Loucy (cell line): ENCODE results near the gene NDST1.
A peak's percentile ranks its signal among the peaks of the same experiment; 100 is the strongest.

Experiments
- H2AFZ ChIP-seq: fragments of 200-600 bp; sonication (generic); 2 replicates; pipeline ENCODE4 v1.6.0; 2016; ENCODE audit warnings: antibody characterized with exemption, mild to moderate bottlenecking, low read length, moderate library complexity
- H3F3A ChIP-seq: fragments of 200-600 bp; 2 replicates; pipeline ENCODE4 v1.6.0; 2016; ENCODE audit warnings: antibody characterized with exemption, low read depth, mild to moderate bottlenecking
- H3K27me3 ChIP-seq: fragments of 200-600 bp; sonication (generic); 2 replicates; pipeline ENCODE4 v1.6.1; 2014; ENCODE audit warnings: low read length, mild to moderate bottlenecking; ENCODE audit not compliant: insufficient read depth, poor library complexity, severe bottlenecking
- H3K36me3 ChIP-seq: fragments of 200-600 bp; sonication (generic); 2 replicates; pipeline ENCODE4 v1.6.1; 2016; ENCODE audit warnings: low read length; ENCODE audit not compliant: insufficient read depth
- H3K4me1 ChIP-seq: fragments of 200-600 bp; sonication (generic); 2 replicates; pipeline ENCODE4 v1.5.1; 2014; ENCODE audit warnings: low read length, mild to moderate bottlenecking; ENCODE audit not compliant: insufficient read depth, poor library complexity, severe bottlenecking
- H3K4me2 ChIP-seq: fragments of 200-600 bp; sonication (generic); 2 replicates; pipeline ENCODE4 v1.6.0; 2014; ENCODE audit warnings: antibody characterized with exemption, low read length, low read depth, mild to moderate bottlenecking; ENCODE audit not compliant: poor library complexity, severe bottlenecking
- H3K4me3 ChIP-seq: fragments of 200-600 bp; sonication (generic); 2 replicates; pipeline ENCODE4 v1.5.1; 2014; ENCODE audit warnings: low read length, mild to moderate bottlenecking, mixed read lengths; ENCODE audit not compliant: poor library complexity, severe bottlenecking
- H3K79me2 ChIP-seq: fragments of 200-600 bp; sonication (generic); 2 replicates; pipeline ENCODE4 v1.6.1; 2014; ENCODE audit warnings: low read length; ENCODE audit not compliant: insufficient read depth
- H3K9ac ChIP-seq: fragments of 200-600 bp; sonication (generic); 2 replicates; pipeline ENCODE4 v1.6.0; 2014; ENCODE audit warnings: mild to moderate bottlenecking, low read depth, low read length, moderate library complexity; ENCODE audit not compliant: poor library complexity, severe bottlenecking
- H3K9me2 ChIP-seq: fragments of 200-600 bp; sonication (generic); replicated peaks from 2 replicates; pipeline ENCODE4 v1.6.1; 2016; ENCODE audit warnings: low read depth, low read length, mixed read lengths
- H3K9me3 ChIP-seq: fragments of 200-600 bp; sonication (generic); 2 replicates; pipeline ENCODE4 v1.6.1; 2014; ENCODE audit warnings: mild to moderate bottlenecking, antibody characterized with exemption, low read length, low read depth; ENCODE audit not compliant: insufficient read depth
- H4K20me1 ChIP-seq: fragments of 200-600 bp; sonication (generic); 2 replicates; pipeline ENCODE4 v1.6.0; 2014; ENCODE audit warnings: antibody characterized with exemption, low read length, mild to moderate bottlenecking; ENCODE audit not compliant: insufficient read depth, poor library complexity, severe bottlenecking
- CTCF ChIP-seq: fragments of 200-600 bp; sonication (generic); conservative IDR thresholded peaks from 2 replicates; pipeline ENCODE4 v1.5.1; 2014; ENCODE audit warnings: mild to moderate bottlenecking, antibody characterized with exemption, low read length
- EZH2phosphoT487 ChIP-seq: fragments of 200-600 bp; IDR thresholded peaks from 2 replicates; pipeline ENCODE4 v1.6.1; 2018; ENCODE audit warnings: antibody characterized with exemption, mild to moderate bottlenecking, moderate library complexity, borderline replicate concordance

NDST1 gene

DNA sequence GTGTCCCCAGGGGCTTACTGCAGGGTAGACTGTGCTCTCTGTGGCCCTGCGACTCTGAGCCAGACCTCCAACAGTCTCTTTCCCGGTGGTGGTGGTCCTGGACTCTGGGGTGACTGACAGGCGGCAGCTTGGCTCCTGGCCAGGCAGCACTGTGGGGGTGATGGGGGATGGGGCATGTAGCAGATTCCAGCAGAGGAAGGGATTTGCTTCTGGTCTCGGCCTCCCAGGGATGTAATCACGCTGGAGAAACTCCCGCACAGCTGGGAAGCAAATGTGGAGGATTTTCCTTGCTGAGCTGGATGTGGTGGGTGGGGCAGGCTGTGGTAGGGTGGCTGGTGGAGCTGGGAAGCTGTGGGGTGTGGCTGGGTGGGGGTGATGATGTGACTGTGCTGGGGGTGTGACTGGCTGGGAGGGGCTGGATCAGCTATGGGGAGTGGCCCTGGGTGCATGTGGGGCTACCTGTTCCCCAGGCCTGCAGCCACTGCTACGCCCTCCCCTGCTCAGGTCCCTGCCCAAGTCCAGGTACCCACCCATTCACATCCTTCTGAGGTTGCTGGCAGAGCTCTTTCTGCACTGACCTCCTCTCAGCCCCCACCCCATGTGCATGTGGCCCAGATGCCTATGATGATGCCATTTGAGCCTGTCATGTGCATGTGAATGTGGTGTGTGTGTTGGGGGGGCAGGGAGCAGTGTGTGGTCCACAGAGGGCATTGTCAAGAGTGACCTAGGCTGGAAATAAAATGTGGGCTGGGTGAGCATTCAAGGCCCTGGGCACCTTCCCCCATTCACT, 3.8 kb downstream of the NDST1 start:
- no peaks in the 10 kb centered on the region for H3F3A ChIP-seq
- no peak overlapping the region for H3K4me3 ChIP-seq
- no peak overlapping the region for H2AFZ ChIP-seq
- peaks cover 5% of the 10 kb centered on the region for H3K4me1 ChIP-seq
- H3K27me3 ChIP-seq, result no peaks in the 10 kb centered on the region
- H4K20me1 ChIP-seq, result no peaks in the 10 kb centered on the region
- H3K4me2 ChIP-seq, result no peak overlapping the region
- no peak for TF ChIP-seq EZH2phosphoT487
- TF ChIP-seq CTCF, result no peak
- H3K9me2 ChIP-seq, result no peaks in the 10 kb centered on the region
- no peak overlapping the region for H3K9ac ChIP-seq
- no peaks in the 10 kb centered on the region for H3K36me3 ChIP-seq
- H3K79me2 ChIP-seq, result no peaks in the 10 kb centered on the region
- H3K9me3 ChIP-seq, result no peaks in the 10 kb centered on the region

DNA sequence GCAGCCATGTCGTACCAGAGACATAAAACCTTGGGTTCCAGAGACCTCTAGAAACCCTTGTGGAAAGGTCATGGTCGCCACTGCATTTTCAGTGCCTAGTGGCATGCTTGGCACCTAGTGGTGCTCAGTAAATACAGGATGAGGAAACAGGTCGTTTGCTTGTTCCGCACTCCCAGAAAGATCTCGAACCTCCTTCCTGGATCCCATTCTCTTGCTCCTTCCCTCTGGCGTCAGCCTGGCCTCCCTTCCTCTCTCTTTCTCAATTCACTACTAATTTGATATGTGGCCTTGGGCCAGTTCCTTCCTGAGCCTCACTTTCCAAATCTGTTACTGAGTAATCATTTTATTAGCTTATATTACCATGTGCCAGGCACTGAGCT, 4.4 kb downstream of the NDST1 start:
- H3K36me3 ChIP-seq, result no peaks in the 10 kb centered on the region

DNA sequence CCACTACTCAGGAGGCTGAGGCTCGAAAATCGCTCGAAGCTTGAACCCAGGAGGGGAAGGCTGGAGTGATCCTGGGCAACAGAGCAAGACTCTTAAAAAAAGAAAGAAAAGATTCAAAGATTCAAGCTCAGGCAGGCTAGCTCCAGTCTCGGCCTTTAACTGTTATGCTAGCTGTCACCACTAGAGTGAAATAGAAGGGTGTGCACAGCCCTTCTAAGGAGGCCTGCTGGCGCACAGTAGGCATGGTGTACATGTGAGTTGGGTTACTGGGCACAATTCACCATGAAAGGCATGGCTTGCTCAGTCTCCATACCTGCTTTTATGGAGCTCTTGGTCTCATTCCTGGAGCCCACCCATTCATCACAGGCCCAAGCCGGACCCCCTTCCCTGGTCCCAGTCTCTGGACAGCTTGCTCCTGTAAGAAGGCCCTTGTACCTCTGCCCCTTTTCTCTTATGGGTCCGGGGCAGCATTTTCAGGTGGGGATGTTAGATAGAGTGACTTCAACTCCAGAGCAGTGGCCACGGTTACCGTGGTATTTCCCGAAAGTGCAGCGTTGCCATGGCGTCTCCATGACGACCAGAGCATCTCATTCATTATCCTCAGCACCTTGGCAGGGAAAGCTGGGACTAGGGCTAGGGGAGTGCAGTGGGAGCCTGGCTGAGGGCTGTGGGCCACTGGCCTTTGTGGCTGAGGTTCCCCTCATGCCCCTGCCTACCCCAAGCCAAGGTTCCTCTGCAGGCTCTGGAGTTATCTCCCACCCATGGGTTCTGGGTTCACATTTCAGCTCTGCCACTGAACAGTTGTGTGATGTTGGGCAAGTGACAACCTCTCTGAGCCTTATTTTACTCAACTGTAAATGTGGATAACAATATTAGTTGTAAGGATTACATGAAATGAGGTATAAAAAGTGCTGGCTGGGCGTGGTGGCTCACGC, 5.7 kb downstream of the NDST1 start:
- peak; percentile 41 for TF ChIP-seq CTCF
- no peak for TF ChIP-seq EZH2phosphoT487

More for the DNA sequence above, 4.4 kb downstream of the NDST1 start:
- H3K4me2 ChIP-seq, result no peak overlapping the region
- H3K9ac ChIP-seq, result no peak overlapping the region
- no peaks in the 10 kb centered on the region for H3K27me3 ChIP-seq
- no peak overlapping the region for H2AFZ ChIP-seq
- TF ChIP-seq CTCF (no peak), EZH2phosphoT487 (no peak)
- no peaks in the 10 kb centered on the region for H3K9me3 ChIP-seq
- no peaks in the 10 kb centered on the region for H3K79me2 ChIP-seq
- no peaks in the 10 kb centered on the region for H4K20me1 ChIP-seq
- H3K4me3 ChIP-seq, result no peak overlapping the region
- H3K4me1 ChIP-seq, result peaks cover 5% of the 10 kb centered on the region
- H3F3A ChIP-seq, result no peaks in the 10 kb centered on the region
- no peaks in the 10 kb centered on the region for H3K9me2 ChIP-seq

More for the DNA sequence above, 5.7 kb downstream of the NDST1 start:
- Histone ChIP-seq H3K4me1 (peaks cover 5% of the 10 kb centered on the region), H3K4me2 (no peak overlapping the region), H3K4me3 (no peak overlapping the region), H2AFZ (no peak overlapping the region), H4K20me1 (no peaks in the 10 kb centered on the region), H3K27me3 (no peaks in the 10 kb centered on the region), H3K9me3 (no peaks in the 10 kb centered on the region), H3K9me2 (no peaks in the 10 kb centered on the region), H3F3A (no peaks in the 10 kb centered on the region), H3K36me3 (no peaks in the 10 kb centered on the region), H3K9ac (no peak overlapping the region), H3K79me2 (no peaks in the 10 kb centered on the region)
